Measurements from ENCODE around the gene APCDD1. TPM values are rescaled to one million over a fixed set of nuclear protein-coding genes. Genes with fewer than 3 reads are reported as not detected.

Gene APCDD1
- total RNA-seq, 2 donors from 2014 or later, result 38.2 to 75.8 TPM

DNA sequence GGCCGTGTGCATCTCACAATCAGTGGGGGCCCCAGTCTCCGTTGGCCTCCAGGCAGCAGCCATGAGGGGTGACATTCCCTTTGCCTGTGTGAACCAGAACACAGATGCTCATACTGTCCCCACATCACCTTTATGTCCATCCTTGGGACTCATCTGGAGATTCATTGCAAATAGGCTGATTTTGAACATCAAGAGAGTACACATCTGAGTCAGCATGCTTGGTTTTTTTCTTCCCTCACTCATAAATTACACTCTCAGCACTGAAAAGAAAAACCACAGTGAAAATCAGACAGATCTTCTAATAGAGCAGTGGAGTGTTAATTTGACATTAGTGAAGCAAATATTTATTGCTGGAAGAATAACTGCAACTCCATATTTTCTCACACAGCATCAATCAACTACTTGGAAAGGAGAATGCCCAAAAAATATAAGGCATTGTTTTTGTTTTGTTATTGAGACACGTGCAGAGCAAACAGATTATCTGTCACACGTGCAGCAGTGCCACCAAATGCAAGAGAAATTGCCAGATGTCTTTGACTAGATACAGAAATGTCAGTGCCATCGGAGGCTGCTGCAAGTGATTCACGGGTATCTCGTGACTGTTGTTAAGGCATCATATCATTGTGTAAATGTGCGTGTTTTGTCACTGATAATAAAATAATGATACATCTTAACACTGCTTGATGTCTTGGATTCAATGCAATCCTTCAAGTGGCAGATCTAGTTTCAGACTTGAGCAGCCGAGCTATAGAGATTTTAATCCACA, 10.9 kb downstream of the APCDD1 start:
- Histone ChIP-seq H3K9me3 (no peaks in the 10 kb centered on the region), H3K27me3 (replicated peaks; ENCODE audit: insufficient read depth) (no peaks in the 10 kb centered on the region), H3K36me3 (no peaks in the 10 kb centered on the region), H3K4me3 (no peak overlapping the region), H3K27ac (no peak overlapping the region), H3K4me1 (ENCODE audit: control insufficient read depth in 1 of 2, low read depth in 2 of 2) (no peaks in the 10 kb centered on the region)
- ATAC-seq (ENCODE audit: insufficient number of reproducible peaks, low FRiP score, low read depth) (no peak), DNase-seq (ENCODE audit: low spot score) (no peak)
- TF ChIP-seq, protein P1, sequence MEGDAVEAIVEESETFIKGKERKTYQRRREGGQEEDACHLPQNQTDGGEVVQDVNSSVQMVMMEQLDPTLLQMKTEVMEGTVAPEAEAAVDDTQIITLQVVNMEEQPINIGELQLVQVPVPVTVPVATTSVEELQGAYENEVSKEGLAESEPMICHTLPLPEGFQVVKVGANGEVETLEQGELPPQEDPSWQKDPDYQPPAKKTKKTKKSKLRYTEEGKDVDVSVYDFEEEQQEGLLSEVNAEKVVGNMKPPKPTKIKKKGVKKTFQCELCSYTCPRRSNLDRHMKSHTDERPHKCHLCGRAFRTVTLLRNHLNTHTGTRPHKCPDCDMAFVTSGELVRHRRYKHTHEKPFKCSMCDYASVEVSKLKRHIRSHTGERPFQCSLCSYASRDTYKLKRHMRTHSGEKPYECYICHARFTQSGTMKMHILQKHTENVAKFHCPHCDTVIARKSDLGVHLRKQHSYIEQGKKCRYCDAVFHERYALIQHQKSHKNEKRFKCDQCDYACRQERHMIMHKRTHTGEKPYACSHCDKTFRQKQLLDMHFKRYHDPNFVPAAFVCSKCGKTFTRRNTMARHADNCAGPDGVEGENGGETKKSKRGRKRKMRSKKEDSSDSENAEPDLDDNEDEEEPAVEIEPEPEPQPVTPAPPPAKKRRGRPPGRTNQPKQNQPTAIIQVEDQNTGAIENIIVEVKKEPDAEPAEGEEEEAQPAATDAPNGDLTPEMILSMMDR (IDR thresholded peaks at IDR 0.05), result no peak

DNA sequence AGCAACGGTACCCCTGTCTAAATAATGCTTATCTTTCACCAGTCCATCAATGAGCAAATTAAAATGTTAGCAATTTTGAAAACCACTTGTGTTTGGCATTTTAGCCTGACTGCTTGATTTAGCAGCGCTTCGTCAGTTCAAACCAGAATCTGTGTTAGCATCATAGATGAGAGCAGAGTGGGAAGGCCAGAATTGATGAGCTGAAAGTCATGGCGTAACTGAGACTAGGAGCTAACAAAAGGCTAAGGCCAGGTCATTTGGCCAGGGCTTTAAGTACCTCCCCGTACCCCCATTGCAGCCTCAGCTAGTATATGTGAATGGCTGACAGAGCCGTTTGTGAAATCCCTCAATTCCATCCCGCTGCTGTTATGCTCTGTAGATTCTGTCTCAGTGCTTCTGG, 16.0 kb downstream of the APCDD1 start:
- TF ChIP-seq, protein P1 (IDR thresholded peaks at IDR 0.05), result no peak
- ATAC-seq (ENCODE audit: insufficient number of reproducible peaks, low FRiP score, low read depth) (no peak), DNase-seq (ENCODE audit: low spot score) (no peak)

DNA sequence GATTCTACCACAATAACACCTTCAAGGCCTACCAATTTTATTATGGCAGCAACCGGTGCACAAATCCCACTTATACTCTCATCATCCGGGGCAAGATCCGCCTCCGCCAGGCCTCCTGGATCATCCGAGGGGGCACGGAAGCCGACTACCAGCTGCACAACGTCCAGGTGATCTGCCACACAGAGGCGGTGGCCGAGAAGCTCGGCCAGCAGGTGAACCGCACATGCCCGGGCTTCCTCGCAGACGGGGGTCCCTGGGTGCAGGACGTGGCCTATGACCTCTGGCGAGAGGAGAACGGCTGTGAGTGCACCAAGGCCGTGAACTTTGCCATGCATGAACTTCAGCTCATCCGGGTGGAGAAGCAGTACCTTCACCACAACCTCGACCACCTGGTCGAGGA, 17.1 kb downstream of the APCDD1 start:
- TF ChIP-seq, protein P1 (IDR thresholded peaks at IDR 0.05), result no peak
- ATAC-seq (ENCODE audit: insufficient number of reproducible peaks, low FRiP score, low read depth) (no peak), DNase-seq (ENCODE audit: low spot score) (no peak)
- Histone ChIP-seq H3K27me3 (replicated peaks; ENCODE audit: insufficient read depth) (no peaks in the 10 kb centered on the region), H3K4me3 (no peak overlapping the region), H3K27ac (no peak overlapping the region), H3K4me1 (ENCODE audit: control insufficient read depth in 1 of 2, low read depth in 2 of 2) (peaks cover 6 to 11% of the 10 kb centered on the region in 2 donors), H3K9me3 (no peaks in the 10 kb centered on the region), H3K36me3 (peaks cover 8% of the 10 kb centered on the region)

More for the DNA sequence above, 16.0 kb downstream of the APCDD1 start:
- H3K27me3 ChIP-seq (replicated peaks; ENCODE audit: insufficient read depth), result no peaks in the 10 kb centered on the region
- H3K4me1 ChIP-seq (ENCODE audit: control insufficient read depth in 1 of 2, low read depth in 2 of 2), result no peaks in the 10 kb centered on the region
- no peak overlapping the region for H3K27ac ChIP-seq
- peaks cover 8% of the 10 kb centered on the region for H3K36me3 ChIP-seq
- H3K9me3 ChIP-seq, result no peaks in the 10 kb centered on the region
- no peak overlapping the region for H3K4me3 ChIP-seq

DNA sequence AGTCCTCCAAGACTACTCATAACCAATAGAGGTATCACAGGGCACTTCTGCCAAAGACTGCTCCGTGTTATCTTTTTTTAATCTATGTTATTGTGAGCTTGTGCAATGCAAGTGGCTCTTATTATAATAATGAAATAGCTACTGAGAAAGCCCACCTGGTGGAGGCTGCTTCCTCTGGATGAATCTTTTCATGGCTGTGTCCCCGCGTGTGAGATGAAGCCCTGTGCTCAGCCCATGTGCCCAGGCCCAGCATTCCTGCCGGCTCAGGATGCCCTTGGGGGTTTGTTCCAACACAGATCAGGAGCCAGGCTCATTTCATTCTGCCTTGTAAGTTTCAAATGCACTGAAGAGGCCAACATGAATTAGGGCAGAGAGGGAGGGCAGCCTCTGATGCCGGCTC, 18.7 kb downstream of the APCDD1 start:
- Histone ChIP-seq H3K36me3 (peaks cover 8% of the 10 kb centered on the region), H3K27me3 (replicated peaks; ENCODE audit: insufficient read depth) (no peaks in the 10 kb centered on the region), H3K4me3 (no peak overlapping the region), H3K4me1 (ENCODE audit: control insufficient read depth in 1 of 2, low read depth in 2 of 2) (peaks cover 6 to 15% of the 10 kb centered on the region in 2 donors), H3K27ac (no peak overlapping the region), H3K9me3 (no peaks in the 10 kb centered on the region)
- TF ChIP-seq, protein P1 (IDR thresholded peaks at IDR 0.05), result no peak
- no peak for ATAC-seq (ENCODE audit: insufficient number of reproducible peaks, low FRiP score, low read depth)
- DNase-seq (ENCODE audit: low spot score), result no peak

DNA sequence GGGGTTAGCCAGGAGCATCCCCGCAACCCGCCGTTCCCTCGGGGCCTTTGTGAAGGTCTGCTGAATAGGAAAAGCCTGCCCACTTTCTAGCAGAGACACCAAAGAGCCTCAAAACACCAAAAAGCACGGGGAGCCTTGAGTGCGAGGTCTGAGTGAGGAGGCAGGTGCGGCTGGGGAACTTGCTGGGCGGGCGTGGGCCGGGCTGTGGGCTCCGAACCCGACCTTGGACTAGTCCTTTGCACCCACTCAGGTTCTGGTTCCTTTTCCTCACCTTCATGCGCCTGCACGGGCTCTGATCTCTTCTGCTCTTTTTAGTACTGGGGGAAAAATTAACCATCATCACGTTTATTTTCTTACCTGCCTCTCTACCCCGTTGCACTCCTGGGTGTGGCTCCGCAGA, 19.9 kb downstream of the APCDD1 start:
- DNase-seq (ENCODE audit: low spot score), result no peak
- no peak overlapping the region for H3K4me3 ChIP-seq
- H3K27me3 ChIP-seq (replicated peaks; ENCODE audit: insufficient read depth), result no peaks in the 10 kb centered on the region
- no peak for ATAC-seq (ENCODE audit: insufficient number of reproducible peaks, low FRiP score, low read depth)
- H3K9me3 ChIP-seq, result no peaks in the 10 kb centered on the region
- peaks cover 6 to 15% of the 10 kb centered on the region in 2 donors for H3K4me1 ChIP-seq (ENCODE audit: control insufficient read depth in 1 of 2, low read depth in 2 of 2)
- H3K36me3 ChIP-seq, result peaks cover 8% of the 10 kb centered on the region
- TF ChIP-seq, protein P1 (IDR thresholded peaks at IDR 0.05), result no peak
- H3K27ac ChIP-seq, result no peak overlapping the region

All from thoracic aorta (tissue), 2 donors.